Loucy (cell line): ENCODE measurements around the gene CRCP.

ENCODE experiments used
- CTCF ChIP-seq: fragments of 200-600 bp; sonication (generic); conservative IDR thresholded peaks from 2 replicates; pipeline ENCODE4 v1.5.1; 2014; ENCODE audit warnings: mild to moderate bottlenecking, antibody characterized with exemption, low read length
- EZH2phosphoT487 ChIP-seq: fragments of 200-600 bp; IDR thresholded peaks from 2 replicates; pipeline ENCODE4 v1.6.1; 2018; ENCODE audit warnings: antibody characterized with exemption, mild to moderate bottlenecking, moderate library complexity, borderline replicate concordance

GRCh38 chr7:66143876-66144332 is 29.3 kb downstream of the CRCP start:
- TF ChIP-seq CTCF = no peak
- no peak for TF ChIP-seq EZH2phosphoT487
